Naive thymus-derived CD8-positive, alpha-beta T cell (primary cell): ENCODE data around the gene LIN7A. TPM values are rescaled to one million over a fixed set of nuclear protein-coding genes. Genes with fewer than 3 reads are reported as not detected.

Experiments
- ATAC-seq, 2 donors: fragments of 150-1000 bp; cut with Tn5 transposase in 1 of 2; sonication (Bioruptor Pico), chemical (Tn5 transposase) in 1 of 2; 1 replicate in 1 of 2; 2 replicates in 1 of 2; pipeline ENCODE4 v1.10.0; 2021; ENCODE audit warnings: mild to moderate bottlenecking in 2 of 2, moderate library complexity in 2 of 2
- POLR2A ChIA-PET: fragments of 350-600 bp; sonication (Branson Sonifier 250); formaldehyde crosslinking; loops from one replicate; lab custom pipeline; 2021; ENCODE audit warnings: antibody characterized with exemption; lab: Charles Lee
- DNase-seq, 10 donors: peaks; one replicate each; pipeline versions ENCODE4 v3.0.0 to v3.0.0-alpha.2; 2020 to 2022
- H3K27ac Mint-ChIP-seq, 10 donors: one replicate each; pipeline ENCODE4 v1.8.0; 2020 to 2022; ENCODE audit warnings: mild to moderate bottlenecking in 10 of 10, mixed read lengths in 10 of 10, moderate library complexity in 4 of 10, inconsistent platforms in 1 of 10
- H3K27me3 Mint-ChIP-seq, 5 donors: one replicate each; pipeline ENCODE4 v1.8.0; 2021 to 2022; ENCODE audit warnings: mixed read lengths in 5 of 5
- H3K36me3 Mint-ChIP-seq, 3 donors: one replicate each; pipeline ENCODE4 v1.8.0; 2020 to 2022; ENCODE audit warnings: mixed read lengths in 3 of 3, mild to moderate bottlenecking in 2 of 3, inconsistent platforms in 1 of 3
- H3K4me1 Mint-ChIP-seq, 4 donors: one replicate each; pipeline ENCODE4 v1.8.0; 2021 to 2022; ENCODE audit warnings: mixed read lengths in 4 of 4
- H3K4me3 Mint-ChIP-seq, 10 donors: one replicate each; pipeline ENCODE4 v1.8.0; 2020 to 2022; ENCODE audit warnings: mild to moderate bottlenecking in 10 of 10, mixed read lengths in 10 of 10, moderate library complexity in 6 of 10, inconsistent platforms in 1 of 10
- H3K9me3 Mint-ChIP-seq, 9 donors: one replicate each; pipeline ENCODE4 v1.8.0; 2020 to 2022; ENCODE audit warnings: mixed read lengths in 9 of 9, mild to moderate bottlenecking in 3 of 9, inconsistent platforms in 1 of 9, moderate library complexity in 1 of 9
- microRNA-seq: library from miRNA; unstranded; fragments of <30 nt; microRNA quantifications from one replicate; pipeline ENCODE4 v1.2.0, GENCODE V29; 2022; ENCODE audit warnings: borderline microRNAs expressed
- polyA plus RNA-seq, 3 donors: library from polyadenylated mRNA; unstranded; fragments of 300-500 nt; fragmentation: Illumina TruSeq; gene quantifications; one replicate each; pipeline ENCODE4 v1.2.3, GENCODE V29; 2021
- total RNA-seq, 8 experiments: library from RNA in 2 of 8; stranded (reverse) in 2 of 8; gene quantifications; one replicate each; pipeline ENCODE4 v1.2.3 and lab custom pipeline; 2021 to 2026

Gene LIN7A
- total and polyA plus RNA-seq, 5 experiments from 2014 or later = not detected

- ATAC-seq (no peak), DNase-seq (no peak)
- Mint-ChIP-seq H3K4me1 (no peaks in the 10 kb centered on the region), H3K27ac (no peak overlapping the region), H3K27me3 (no peaks in the 10 kb centered on the region), H3K4me3 (no peak overlapping the region), H3K9me3 (peaks cover 0 to 22% (median 1%) of the 10 kb centered on the region in 9 donors), H3K36me3 (no peaks in the 10 kb centered on the region)
- POLR2A ChIA-PET = no interaction called here
Observed at GRCh38 chr12:80752464-80752863, 185.3 kb downstream of the LIN7A start.

- Mint-ChIP-seq H3K4me3 (no peak overlapping the region), H3K27me3 (no peaks in the 10 kb centered on the region), H3K9me3 (peaks cover 0 to 14% (median 0%) of the 10 kb centered on the region in 9 donors), H3K36me3 (no peaks in the 10 kb centered on the region), H3K27ac (no peak overlapping the region), H3K4me1 (no peaks in the 10 kb centered on the region)
- ATAC-seq = no peak
- POLR2A ChIA-PET = no interaction called here
- no peak for DNase-seq
Observed at GRCh38 chr12:80749456-80749855, 188.3 kb downstream of the LIN7A start.

GRCh38 chr12:80747800-80748199 lies 189.9 kb downstream of the LIN7A start:
- Mint-ChIP-seq H3K4me1 (no peaks in the 10 kb centered on the region), H3K4me3 (no peak overlapping the region), H3K27ac (no peak overlapping the region), H3K9me3 (peaks cover 0 to 26% (median 0%) of the 10 kb centered on the region in 9 donors), H3K36me3 (no peaks in the 10 kb centered on the region), H3K27me3 (no peaks in the 10 kb centered on the region)
- DNase-seq = no peak
- ATAC-seq = no peak
- POLR2A ChIA-PET = no interaction called here

GRCh38 chr12:80745851-80746505 lies 191.8 kb downstream of the LIN7A start:
- POLR2A ChIA-PET = no interaction called here
- Mint-ChIP-seq H3K4me3 (no peak overlapping the region), H3K27ac (no peak overlapping the region), H3K4me1 (no peaks in the 10 kb centered on the region), H3K36me3 (no peaks in the 10 kb centered on the region), H3K27me3 (no peaks in the 10 kb centered on the region), H3K9me3 (peaks cover 0 to 26% (median 0%) of the 10 kb centered on the region in 9 donors)
- no peak for ATAC-seq
- no peak for DNase-seq

Small RNA genes within 50 kb of the gene (microRNA-seq; reads per million reads assigned to microRNA genes)
- not detected for gene MIR617
- not detected for gene MIR618

Other genes starting within 250 kb of the LIN7A start
- gene MYF6, start 230.3 kb downstream of the LIN7A start, total RNA-seq = not detected
- not detected for gene MYF6, start 230.3 kb downstream of the LIN7A start, polyA plus RNA-seq
- gene MYF5, start 221.0 kb downstream of the LIN7A start, total RNA-seq = not detected
- not detected for gene MYF5, start 221.0 kb downstream of the LIN7A start, polyA plus RNA-seq
- not detected for gene ACSS3, start 140.1 kb upstream of the LIN7A start, total RNA-seq
- not detected for gene ACSS3, start 140.1 kb upstream of the LIN7A start, polyA plus RNA-seq